Right lobe of liver (tissue), 6 donors: ENCODE results near the gene USP17L21. TPM values are rescaled to one million over a fixed set of nuclear protein-coding genes. Genes with fewer than 3 reads are reported as not detected.
"Not testable (repeated sequence)": the region's sequence is repeated elsewhere in the genome, so short reads cannot be mapped to it uniquely, and the experiment has no call there.

Source experiments
- ATAC-seq, 4 donors: fragments of 200-7000 bp; cut with Tn5 transposase; one replicate each; pipeline ENCODE4 v1.9.1; 2020; ENCODE audit warnings: mild to moderate bottlenecking in 4 of 4, moderate library complexity in 4 of 4
- DNase-seq, 3 donors: peaks; one replicate each; pipeline ENCODE4 v3.0.0-alpha.2; 2020
- H3K27ac ChIP-seq, 3 donors: fragments of 200-600 bp; one replicate each; pipeline ENCODE4 v1.8.0; 2022
- H3K27me3 ChIP-seq, 2 donors: fragments of 200-600 bp; one replicate each; pipeline ENCODE4 v1.8.0; 2022
- H3K36me3 ChIP-seq, 4 donors: fragments of 200-600 bp; sonication (generic) in 1 of 4; one replicate each; pipeline versions ENCODE4 v1.5.1 to v1.8.0; 2017 to 2022; ENCODE audit warnings: control low read depth in 1 of 4
- H3K4me1 ChIP-seq, 4 donors: fragments of 200-600 bp; sonication (generic) in 1 of 4; one replicate each; pipeline versions ENCODE4 v1.5.1 to v1.8.0; 2017 to 2022; ENCODE audit warnings: control low read depth in 1 of 4
- H3K4me3 ChIP-seq, 3 donors: fragments of 200-600 bp; one replicate each; pipeline ENCODE4 v1.8.0; 2022
- H3K9me3 ChIP-seq, 4 donors: fragments of 200-600 bp; sonication (generic) in 1 of 4; one replicate each; pipeline versions ENCODE4 v1.5.1 to v1.8.0; 2017 to 2022; ENCODE audit warnings: control low read depth in 1 of 4
- WGBS: methylation state at CpG from one replicate; pipeline ENCODE4 v1.1.6; 2018; ENCODE audit warnings: low coverage, low lambda C conversion rate; ENCODE audit not compliant: insufficient coverage; ENCODE audit errors: missing lambda C conversion rate; 5-methylcytosine and 5-hydroxymethylcytosine counted together
- intact Hi-C, 2 donors: fragments of 100-400 bp; cut with DNase I; formaldehyde crosslinking; loops; one replicate each; pipeline versions ENCODE4 v1.11.2 to v1.14.1; 2022
- total RNA-seq, 6 experiments: library from RNA; depleted of rRNA in 2 of 6; stranded (reverse); fragments of >200 nt in 2 of 6; fragmentation: NEBNext Ultra II Directional in 3 of 6; extraction: Animal tissue kit (Norgen Biotek cat#: 25700) in 3 of 6; gene quantifications; one replicate each; pipeline versions ENCODE4 v1.1.0 to v1.2.4, GENCODE V29; 2016 to 2023
- donor health status: DM: no; HTN: yes; CAD: no.
- donor health status: DM: no; HTN: no; CAD: no.
- donor health status: DM: no; HTN: no; CAD: no.
- donor health status: DM: no; HTN: yes; CAD: no.
- donor health status: DM: no; HTN: yes; CAD: no.

USP17L21 gene
- total RNA-seq, 6 experiments from 2014 or later = not detected

GRCh38 chr4:9257824-9258223 lies 4.8 kb upstream of the USP17L21 start, which contains the start of gene USP17L20:
USP17L20 (plus strand) TSS chr4:9258124; CDS start chr4:9258124, 0 bp downstream.
- H3K27me3 ChIP-seq, H3K36me3 ChIP-seq, ATAC-seq, H3K4me3 ChIP-seq, H3K9me3 ChIP-seq, DNase-seq, H3K4me1 ChIP-seq, intact Hi-C loops, H3K27ac ChIP-seq: not testable (repeated sequence)
- WGBS = no CpG with 5 or more reads among the region's 15 CpGs

- ATAC-seq, H3K4me3 ChIP-seq, H3K9me3 ChIP-seq, H3K27me3 ChIP-seq, intact Hi-C loops, DNase-seq, H3K27ac ChIP-seq, H3K4me1 ChIP-seq, H3K36me3 ChIP-seq: not testable (repeated sequence)
- WGBS = no CpG with 5 or more reads among the region's 15 CpGs
These were observed 4.6 kb downstream of the USP17L21 start, which contains the start of gene USP17L22 for GRCh38 chr4:9267319-9267718. USP17L22 (plus strand) TSS chr4:9267619; CDS start chr4:9267619, 0 bp downstream.

DNA sequence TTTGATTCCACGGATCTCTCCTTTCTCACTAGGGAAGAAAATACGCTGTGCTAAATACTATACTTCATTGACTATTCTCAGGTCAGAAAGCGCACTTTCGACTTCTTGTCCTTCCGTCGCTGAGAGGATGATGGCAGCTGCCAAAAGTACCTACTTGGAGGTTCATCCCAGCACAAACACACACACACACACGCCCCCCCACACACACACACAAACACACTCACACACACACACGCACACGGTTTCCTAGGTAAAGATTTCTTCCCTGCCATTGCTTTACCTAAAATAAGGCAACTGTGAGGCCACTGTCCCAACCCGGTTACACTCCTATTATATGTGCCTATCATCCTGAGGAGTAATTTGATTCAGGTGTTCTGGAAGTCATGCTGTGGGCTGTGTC lies 9.0 kb downstream of the USP17L21 start:
- intact Hi-C loops, H3K4me1 ChIP-seq, H3K36me3 ChIP-seq, H3K27me3 ChIP-seq, H3K4me3 ChIP-seq, H3K27ac ChIP-seq, H3K9me3 ChIP-seq, ATAC-seq: not testable (repeated sequence)
- WGBS = 70% methylated on average over 8 of the region's 10 CpGs
- DNase-seq = peak; percentile 56 to 71 (median 64)

Other genes with a start within 250 kb of the USP17L21 start
- gene FAM90A26, start 92.5 kb upstream of the USP17L21 start, total RNA-seq = not detected
- gene USP17L10, start 52.2 kb upstream of the USP17L21 start, total RNA-seq = not detected
- gene USP17L11, start 47.5 kb upstream of the USP17L21 start, total RNA-seq = not detected
- not detected for gene USP17L12, start 42.7 kb upstream of the USP17L21 start, total RNA-seq
- not detected for gene USP17L13, start 38.0 kb upstream of the USP17L21 start, total RNA-seq
- gene USP17L15, start 28.5 kb upstream of the USP17L21 start, total RNA-seq = not detected
- gene USP17L17, start 19.0 kb upstream of the USP17L21 start, total RNA-seq = not detected
- not detected for gene USP17L18, start 14.2 kb upstream of the USP17L21 start, total RNA-seq
- gene USP17L19, start 9.5 kb upstream of the USP17L21 start, total RNA-seq = not detected
- gene USP17L20, start 4.7 kb upstream of the USP17L21 start, total RNA-seq = not detected
- gene USP17L22, start 4.7 kb downstream of the USP17L21 start, total RNA-seq = not detected
- not detected for gene USP17L24, start 62.3 kb downstream of the USP17L21 start, total RNA-seq
- not detected for gene USP17L25, start 67.0 kb downstream of the USP17L21 start, total RNA-seq
- not detected for gene USP17L26, start 71.8 kb downstream of the USP17L21 start, total RNA-seq
- not detected for gene USP17L5, start 76.5 kb downstream of the USP17L21 start, total RNA-seq
- gene USP17L27, start 81.3 kb downstream of the USP17L21 start, total RNA-seq = not detected
- not detected for gene USP17L28, start 86.0 kb downstream of the USP17L21 start, total RNA-seq
- not detected for gene USP17L29, start 90.8 kb downstream of the USP17L21 start, total RNA-seq
- gene USP17L30, start 100.3 kb downstream of the USP17L21 start, total RNA-seq = not detected
- gene DEFB131A, start 181.5 kb downstream of the USP17L21 start, total RNA-seq = not detected